HCT116 (cell line): Measurements from ENCODE around the gene IL19.

Experiments
- CEBPB ChIP-seq: IDR thresholded peaks from 2 replicates; pipeline ENCODE4 v1.6.1; 2012; ENCODE audit warnings: low read depth
- EGR1 ChIP-seq: IDR thresholded peaks from 2 replicates; pipeline ENCODE4 v1.6.1; 2012; ENCODE audit warnings: low read depth
- ELF1 ChIP-seq: IDR thresholded peaks from 2 replicates; pipeline ENCODE4 v1.6.1; 2012; ENCODE audit warnings: low read depth, borderline replicate concordance
- EZH2phosphoT487 ChIP-seq: fragments of 200-600 bp; IDR thresholded peaks from 2 replicates; pipeline ENCODE4 v1.6.1; 2018; ENCODE audit warnings: antibody characterized with exemption, borderline replicate concordance
- POLR2A ChIP-seq: IDR thresholded peaks from 2 replicates; pipeline ENCODE4 v1.7.0; 2011; ENCODE audit warnings: borderline replicate concordance; ENCODE audit not compliant: insufficient read depth, insufficient read length; ENCODE audit errors: extremely low read depth
- POLR2AphosphoS5 ChIP-seq: IDR thresholded peaks from 2 replicates; pipeline ENCODE4 v1.6.1; 2011; ENCODE audit warnings: mild to moderate bottlenecking, low read depth, low read length, moderate library complexity
- RAD21 ChIP-seq: IDR thresholded peaks from 2 replicates; pipeline ENCODE4 v1.6.1; 2012; ENCODE audit warnings: low read depth, mild to moderate bottlenecking
- SIN3A ChIP-seq: IDR thresholded peaks from 2 replicates; pipeline ENCODE4 v1.6.1; 2012; ENCODE audit warnings: low read depth
- TCF7L2 ChIP-seq: IDR thresholded peaks from 2 replicates; pipeline ENCODE4 v1.7.0; 2011; ENCODE audit warnings: borderline replicate concordance, inconsistent platforms; ENCODE audit not compliant: insufficient read depth, insufficient read length; ENCODE audit errors: extremely low read depth
- TF ChIP-seq, protein P1 (sequence below): IDR thresholded peaks from 2 replicates; pipeline ENCODE4 v1.6.1; 2012
- TF ChIP-seq, protein P2 (sequence below), 3 experiments: fragments of 200-600 bp in 1 of 3; sonication (generic) in 1 of 3; IDR thresholded peaks in 2 of 3; conservative IDR thresholded peaks in 1 of 3; 2 replicates each; pipeline ENCODE4 v1.5.1; 2012 to 2017; ENCODE audit warnings: low read depth in 2 of 3, low read length in 2 of 3, antibody characterized with exemption in 1 of 3, borderline replicate concordance in 1 of 3, control low read depth in 1 of 3, mild to moderate bottlenecking in 1 of 3, mixed read lengths in 1 of 3, mixed run types in 1 of 3, moderate library complexity in 1 of 3; ENCODE audit not compliant: insufficient read depth in 1 of 3
- TF ChIP-seq, protein P3 (sequence below): IDR thresholded peaks from 2 replicates; pipeline ENCODE4 v1.6.1; 2012; ENCODE audit warnings: low read depth

DNA sequence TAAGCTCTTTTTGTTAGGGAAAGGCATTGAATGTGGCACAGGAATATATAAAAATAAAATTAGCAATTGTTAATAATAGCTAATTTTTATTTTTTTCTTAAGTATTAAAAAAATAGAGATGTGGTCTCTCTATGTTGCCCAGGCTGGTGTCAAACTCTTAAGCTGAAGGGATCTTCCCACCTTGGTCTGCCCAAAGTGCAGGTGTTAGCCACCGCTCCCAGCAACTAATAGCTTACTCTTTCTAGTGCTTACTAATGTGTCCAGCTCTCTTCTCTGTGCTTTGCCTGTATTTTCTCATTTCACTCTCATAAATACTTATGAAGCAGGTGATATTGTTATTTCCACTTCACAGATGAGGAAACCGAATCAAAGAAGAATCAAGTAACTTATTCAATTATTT, 113.3 kb downstream of the IL19 start:
- TF ChIP-seq, protein P1, sequence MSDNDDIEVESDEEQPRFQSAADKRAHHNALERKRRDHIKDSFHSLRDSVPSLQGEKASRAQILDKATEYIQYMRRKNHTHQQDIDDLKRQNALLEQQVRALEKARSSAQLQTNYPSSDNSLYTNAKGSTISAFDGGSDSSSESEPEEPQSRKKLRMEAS = no peak
- TF ChIP-seq, protein P2, sequence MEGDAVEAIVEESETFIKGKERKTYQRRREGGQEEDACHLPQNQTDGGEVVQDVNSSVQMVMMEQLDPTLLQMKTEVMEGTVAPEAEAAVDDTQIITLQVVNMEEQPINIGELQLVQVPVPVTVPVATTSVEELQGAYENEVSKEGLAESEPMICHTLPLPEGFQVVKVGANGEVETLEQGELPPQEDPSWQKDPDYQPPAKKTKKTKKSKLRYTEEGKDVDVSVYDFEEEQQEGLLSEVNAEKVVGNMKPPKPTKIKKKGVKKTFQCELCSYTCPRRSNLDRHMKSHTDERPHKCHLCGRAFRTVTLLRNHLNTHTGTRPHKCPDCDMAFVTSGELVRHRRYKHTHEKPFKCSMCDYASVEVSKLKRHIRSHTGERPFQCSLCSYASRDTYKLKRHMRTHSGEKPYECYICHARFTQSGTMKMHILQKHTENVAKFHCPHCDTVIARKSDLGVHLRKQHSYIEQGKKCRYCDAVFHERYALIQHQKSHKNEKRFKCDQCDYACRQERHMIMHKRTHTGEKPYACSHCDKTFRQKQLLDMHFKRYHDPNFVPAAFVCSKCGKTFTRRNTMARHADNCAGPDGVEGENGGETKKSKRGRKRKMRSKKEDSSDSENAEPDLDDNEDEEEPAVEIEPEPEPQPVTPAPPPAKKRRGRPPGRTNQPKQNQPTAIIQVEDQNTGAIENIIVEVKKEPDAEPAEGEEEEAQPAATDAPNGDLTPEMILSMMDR (IDR thresholded peaks at IDR 0.05 in 2 of 3, conservative IDR thresholded peaks at IDR 0.05 in 1 of 3; ENCODE audit: borderline replicate concordance in 1 of 3, insufficient read depth in 1 of 3, low read depth in 2 of 3, low read length in 2 of 3) = no peak
- TF ChIP-seq SIN3A (no peak), RAD21 (no peak), POLR2AphosphoS5 (no peak), CEBPB (no peak), TCF7L2 (no peak), POLR2A (no peak), ELF1 (no peak), EGR1 (no peak), EZH2phosphoT487 (no peak)
- TF ChIP-seq, protein P3, sequence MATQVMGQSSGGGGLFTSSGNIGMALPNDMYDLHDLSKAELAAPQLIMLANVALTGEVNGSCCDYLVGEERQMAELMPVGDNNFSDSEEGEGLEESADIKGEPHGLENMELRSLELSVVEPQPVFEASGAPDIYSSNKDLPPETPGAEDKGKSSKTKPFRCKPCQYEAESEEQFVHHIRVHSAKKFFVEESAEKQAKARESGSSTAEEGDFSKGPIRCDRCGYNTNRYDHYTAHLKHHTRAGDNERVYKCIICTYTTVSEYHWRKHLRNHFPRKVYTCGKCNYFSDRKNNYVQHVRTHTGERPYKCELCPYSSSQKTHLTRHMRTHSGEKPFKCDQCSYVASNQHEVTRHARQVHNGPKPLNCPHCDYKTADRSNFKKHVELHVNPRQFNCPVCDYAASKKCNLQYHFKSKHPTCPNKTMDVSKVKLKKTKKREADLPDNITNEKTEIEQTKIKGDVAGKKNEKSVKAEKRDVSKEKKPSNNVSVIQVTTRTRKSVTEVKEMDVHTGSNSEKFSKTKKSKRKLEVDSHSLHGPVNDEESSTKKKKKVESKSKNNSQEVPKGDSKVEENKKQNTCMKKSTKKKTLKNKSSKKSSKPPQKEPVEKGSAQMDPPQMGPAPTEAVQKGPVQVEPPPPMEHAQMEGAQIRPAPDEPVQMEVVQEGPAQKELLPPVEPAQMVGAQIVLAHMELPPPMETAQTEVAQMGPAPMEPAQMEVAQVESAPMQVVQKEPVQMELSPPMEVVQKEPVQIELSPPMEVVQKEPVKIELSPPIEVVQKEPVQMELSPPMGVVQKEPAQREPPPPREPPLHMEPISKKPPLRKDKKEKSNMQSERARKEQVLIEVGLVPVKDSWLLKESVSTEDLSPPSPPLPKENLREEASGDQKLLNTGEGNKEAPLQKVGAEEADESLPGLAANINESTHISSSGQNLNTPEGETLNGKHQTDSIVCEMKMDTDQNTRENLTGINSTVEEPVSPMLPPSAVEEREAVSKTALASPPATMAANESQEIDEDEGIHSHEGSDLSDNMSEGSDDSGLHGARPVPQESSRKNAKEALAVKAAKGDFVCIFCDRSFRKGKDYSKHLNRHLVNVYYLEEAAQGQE = no peak
